HG02610 (cell line): ENCODE measurements around the gene RNASE1.
"Not testable (repeated sequence)": the region's sequence is repeated elsewhere in the genome, so short reads cannot be mapped to it uniquely, and the experiment has no call there.

ENCODE experiments used
- ATAC-seq: cut with Tn5 transposase; IDR thresholded peaks from one replicate; pipeline ENCODE4 v1.9.1; 2021; ENCODE audit warnings: mild to moderate bottlenecking, moderate library complexity; ENCODE audit not compliant: unreplicated experiment

The RNASE1 gene

DNA sequence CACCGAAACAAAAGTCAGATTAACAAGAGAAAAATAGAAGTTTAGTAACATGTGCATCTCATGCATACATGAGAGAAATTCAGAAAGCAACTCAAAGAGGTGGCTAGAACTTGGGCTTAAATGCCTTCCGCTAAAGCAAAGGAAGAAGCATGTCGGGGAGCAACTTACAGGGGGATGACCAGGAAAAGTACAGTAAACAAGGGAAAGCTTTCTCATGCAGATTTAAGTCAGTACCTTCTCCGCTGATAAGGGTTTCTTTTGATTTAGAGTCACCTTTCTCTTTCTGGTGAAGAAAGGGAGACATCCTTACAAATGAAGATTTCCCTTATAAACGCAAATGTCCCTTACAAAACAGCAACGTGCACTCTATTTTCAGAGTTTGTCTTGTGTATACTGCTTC, 27.6 kb downstream of the RNASE1 start:
- ATAC-seq, result no peak

- ATAC-seq, result no peak
These were observed 28.3 kb downstream of the RNASE1 start for GRCh38 chr14:20774258-20774824.

DNA sequence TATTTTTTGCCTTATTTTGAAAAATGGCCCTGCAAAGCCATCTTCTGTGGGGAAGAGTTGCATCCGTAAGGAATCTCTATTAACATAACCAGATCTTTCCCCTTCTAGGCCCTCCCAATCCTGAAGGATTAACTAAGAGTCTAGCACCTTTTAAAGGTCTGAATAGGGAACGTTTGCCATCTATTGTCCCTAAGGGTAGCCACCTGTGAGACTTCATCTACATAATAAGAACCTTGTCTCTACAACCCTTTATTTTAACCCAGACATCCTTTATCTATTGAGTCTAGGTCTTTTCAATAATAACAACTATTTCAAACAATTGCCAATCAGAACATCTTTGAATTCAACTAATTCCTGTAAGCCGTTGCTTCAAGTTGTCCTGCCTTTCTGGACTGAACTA, 30.0 kb downstream of the RNASE1 start:
- ATAC-seq, result no peak

- no peak for ATAC-seq
These were observed 33.2 kb downstream of the RNASE1 start for GRCh38 chr14:20769421-20769820.

GRCh38 chr14:20768593-20768892, 34.1 kb downstream of the RNASE1 start:
- ATAC-seq, result no peak

- peak; percentile 68 for ATAC-seq
These were observed 41.7 kb downstream of the RNASE1 start for GRCh38 chr14:20760950-20761349.

- not testable (repeated sequence) for ATAC-seq
These were observed 43.2 kb downstream of the RNASE1 start for GRCh38 chr14:20759465-20759864.

DNA sequence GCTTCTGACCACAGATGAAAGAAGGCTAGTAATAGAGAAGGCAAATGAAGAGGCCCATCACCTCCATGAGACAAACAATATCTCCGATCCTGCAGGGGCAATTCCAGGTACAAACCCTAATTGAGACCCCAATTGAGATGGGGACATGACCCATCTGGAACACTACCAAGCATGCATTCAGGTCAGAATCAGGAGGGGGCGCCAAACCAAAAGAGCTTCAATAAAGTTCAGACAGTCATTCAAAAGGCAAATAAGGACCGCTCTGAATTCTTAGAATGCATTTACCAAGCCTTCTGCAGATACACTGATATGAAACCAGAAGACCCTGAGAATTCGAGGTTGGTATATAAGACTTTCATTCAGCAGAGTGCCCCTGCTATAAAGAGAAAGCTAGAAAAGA, 44.7 kb downstream of the RNASE1 start:
- ATAC-seq, result no peak

GRCh38 chr14:20755037-20755436, 47.6 kb downstream of the RNASE1 start:
- ATAC-seq, result no peak

GRCh38 chr14:20754308-20754707, 48.3 kb downstream of the RNASE1 start:
- ATAC-seq, result no peak

DNA sequence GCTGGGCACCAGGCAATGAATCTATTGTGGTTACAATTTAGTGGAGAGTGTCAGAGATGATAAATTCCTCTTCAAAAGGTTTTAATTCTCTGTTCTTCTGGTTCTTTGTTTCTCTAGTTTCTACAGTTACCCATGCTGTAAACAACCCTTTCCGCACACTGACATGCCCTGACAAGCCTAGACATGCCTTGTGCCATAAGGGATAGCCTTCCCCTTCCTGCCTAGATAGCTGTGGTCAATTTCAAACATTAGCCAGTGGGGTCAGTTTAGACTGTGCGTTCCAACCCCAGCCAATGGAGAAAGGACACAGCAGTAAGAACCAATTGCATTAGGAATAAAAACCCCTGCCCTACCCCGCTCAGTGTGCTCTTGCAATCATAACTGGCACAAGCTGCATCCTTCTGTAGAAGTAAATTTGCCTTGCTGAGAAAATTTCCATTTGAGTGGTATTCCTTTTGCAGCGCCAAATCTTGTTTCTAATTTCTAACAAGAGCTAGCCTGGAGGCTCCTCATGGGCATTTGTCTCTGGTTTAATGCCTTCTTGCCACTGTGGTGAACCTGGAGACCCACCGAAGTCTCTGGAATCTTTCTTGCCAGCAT, 50.6 kb downstream of the RNASE1 start:
- ATAC-seq, result no peak
